Stimulated activated CD8-positive, alpha-beta memory T cell treated with anti-CD3 and anti-CD28 coated beads, Interleukin-12 subunit alpha, Interleukin-12 subunit beta, amount 100 ng/mL, for 24 hours (primary cell): ENCODE measurements around the gene RPL10A.
"Not testable (repeated sequence)": the region's sequence is repeated elsewhere in the genome, so short reads cannot be mapped to it uniquely, and the experiment has no call there.

Experiments used
- DNase-seq: peaks from one replicate; pipeline ENCODE4 v3.0.0-alpha.2; 2020; ENCODE audit errors: extremely low read depth

RPL10A gene

GRCh38 chr6:35511562-35511941 is 43.4 kb downstream of the RPL10A start:
- no peak for DNase-seq

DNA sequence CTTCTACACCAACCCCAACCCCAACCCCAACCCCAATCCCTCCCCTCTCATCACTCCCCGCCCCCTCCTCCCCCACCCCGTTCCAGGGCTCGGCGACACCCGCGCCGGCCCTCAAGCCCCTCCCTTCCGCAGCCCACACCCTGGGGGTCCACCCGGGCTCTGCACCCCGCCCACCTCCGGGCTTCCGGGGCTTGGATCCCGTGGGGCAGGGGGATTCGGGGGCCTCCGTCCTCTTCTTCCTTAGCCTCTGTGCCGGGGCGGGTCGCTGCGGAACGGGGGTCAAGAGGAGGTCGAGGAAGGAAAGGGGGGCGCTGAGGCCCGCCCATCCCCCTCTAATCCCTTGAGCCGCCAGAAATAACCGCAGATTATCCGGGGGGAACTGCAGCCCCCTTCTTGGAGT is 43.8 kb downstream of the RPL10A start:
- DNase-seq, result no peak

GRCh38 chr6:35512740-35513139 is 44.5 kb downstream of the RPL10A start, which contains the start of gene TULP1:
Gene TULP1, minus strand, starts transcription at chr6:35512896. Its CDS starts 38 bp downstream, at chr6:35512858.
- DNase-seq, result no peak

- no peak for DNase-seq
Observed at GRCh38 chr6:35514587-35514986, 46.4 kb downstream of the RPL10A start.

DNA sequence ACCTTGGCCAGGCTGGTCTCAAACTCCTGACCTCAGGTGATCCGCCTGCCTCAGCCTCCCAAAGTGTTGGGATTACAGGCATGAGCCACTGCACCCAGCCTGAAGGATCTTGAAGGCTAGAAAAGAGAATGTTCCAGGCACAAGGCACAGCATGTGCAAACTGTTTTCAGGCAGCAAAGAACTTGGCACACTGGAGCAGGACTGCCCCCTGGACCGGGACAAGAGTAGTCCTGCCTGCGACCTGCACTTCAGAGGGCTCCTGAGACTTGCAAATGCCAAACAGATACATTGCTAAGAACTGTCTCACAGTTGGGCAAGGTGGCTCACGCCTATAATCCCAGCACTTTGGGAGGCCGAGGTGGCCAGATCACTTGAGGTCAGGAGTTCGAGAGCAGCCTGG is 47.7 kb downstream of the RPL10A start:
- not testable (repeated sequence) for DNase-seq

- no peak for DNase-seq
Observed at GRCh38 chr6:35516712-35517111, 48.5 kb downstream of the RPL10A start.

- DNase-seq, result not testable (repeated sequence)
Observed at GRCh38 chr6:35517978-35518377, 49.8 kb downstream of the RPL10A start.

GRCh38 chr6:35518566-35519312 is 50.5 kb downstream of the RPL10A start:
- no peak for DNase-seq

DNA sequence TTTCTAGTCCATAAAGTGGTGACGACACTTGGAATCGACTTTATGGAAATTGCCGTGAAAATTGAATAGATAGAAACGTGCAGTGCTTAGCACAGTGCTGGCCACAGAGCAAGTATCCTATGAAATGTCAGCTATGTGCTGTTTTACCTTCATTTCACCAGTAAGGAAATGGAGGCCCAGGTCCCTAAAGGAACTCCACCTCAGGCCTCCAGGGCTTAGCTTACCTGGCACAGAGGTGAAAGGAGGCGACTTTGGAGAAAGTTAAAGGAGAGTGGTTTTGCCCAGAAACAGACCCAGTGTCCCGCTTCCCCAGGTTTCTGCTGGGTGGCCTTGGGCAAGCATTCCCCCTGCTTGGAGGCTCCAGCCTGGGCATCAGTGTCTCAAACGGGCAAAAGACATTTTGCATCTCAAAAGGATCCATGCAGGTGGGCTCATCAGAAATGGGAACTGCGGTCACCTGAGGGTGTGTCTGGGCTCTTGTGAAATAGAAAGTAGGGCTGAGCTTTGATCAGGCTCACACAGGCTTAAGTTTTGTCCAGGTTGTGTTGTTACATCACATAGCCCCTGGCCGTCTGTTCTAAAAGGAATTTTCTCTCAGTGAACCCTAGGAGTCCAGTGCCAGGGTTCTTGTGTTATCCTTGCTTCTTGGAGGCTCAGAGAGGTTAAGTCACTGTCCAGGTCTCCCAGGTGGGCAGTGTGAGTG is 51.3 kb downstream of the RPL10A start:
- DNase-seq, result no peak
